SHP77 treated with DMSO at 0.1 percent for 48 hours (cell line): Measurements from ENCODE around the gene MALRD1.

ENCODE experiments used
- DNase-seq: peaks from one replicate; lab custom pipeline; 2025; lab: John Stamatoyannopoulos, UW

Gene MALRD1

DNA sequence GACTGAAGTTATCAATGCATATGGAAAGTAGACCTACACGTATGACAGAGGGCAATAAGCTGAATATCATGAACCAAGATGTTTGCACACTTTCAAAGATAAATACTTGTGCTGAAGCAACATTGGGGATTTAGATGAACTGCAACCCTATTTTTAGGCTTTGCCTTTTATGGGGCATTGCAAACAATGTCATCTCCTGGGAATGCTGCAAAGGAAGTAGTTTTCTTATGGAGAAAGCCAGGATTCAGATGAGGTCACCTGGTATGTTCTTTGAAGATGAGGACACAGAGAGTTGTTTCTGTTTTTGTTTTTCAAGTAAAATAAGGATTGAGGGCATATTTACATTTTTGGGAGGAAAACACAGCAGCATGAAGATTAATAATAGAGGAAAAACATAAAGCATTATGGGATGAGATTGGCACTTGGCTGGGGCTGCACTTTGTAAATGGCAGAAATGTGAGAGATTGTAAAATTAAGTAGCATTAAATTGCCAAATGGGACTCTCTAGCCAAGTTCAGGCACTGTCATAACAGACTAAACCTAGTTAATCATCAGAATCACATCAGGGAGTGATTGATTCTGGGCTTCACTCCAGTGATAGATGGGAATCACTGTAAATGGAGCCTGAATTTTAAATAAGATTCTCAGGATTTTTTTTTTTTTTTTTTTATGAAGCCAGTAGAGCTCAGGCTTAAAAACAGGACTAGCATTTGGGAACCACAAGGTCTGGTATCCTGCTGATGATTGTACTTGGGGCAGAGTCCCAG is 63.1 kb downstream of the MALRD1 start:
- no peak for DNase-seq

DNA sequence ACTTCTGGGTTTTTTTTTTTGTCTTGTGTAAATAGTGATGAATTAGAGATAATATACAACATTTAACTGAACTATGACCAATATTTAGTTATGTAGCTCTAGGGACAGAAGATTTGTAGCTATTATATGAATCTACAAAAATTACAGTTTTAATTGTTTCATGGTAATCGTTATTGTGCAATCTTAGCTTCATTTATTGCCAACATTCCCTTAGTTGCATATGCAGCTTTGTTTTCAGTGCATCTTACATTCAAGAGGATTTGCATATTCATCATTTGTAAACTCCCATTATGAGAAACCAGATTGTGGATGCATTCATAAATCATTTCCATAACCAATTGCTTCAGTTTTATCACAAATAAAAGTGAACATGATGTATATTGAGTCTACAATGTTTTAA is 68.8 kb downstream of the MALRD1 start:
- DNase-seq, result no peak

DNA sequence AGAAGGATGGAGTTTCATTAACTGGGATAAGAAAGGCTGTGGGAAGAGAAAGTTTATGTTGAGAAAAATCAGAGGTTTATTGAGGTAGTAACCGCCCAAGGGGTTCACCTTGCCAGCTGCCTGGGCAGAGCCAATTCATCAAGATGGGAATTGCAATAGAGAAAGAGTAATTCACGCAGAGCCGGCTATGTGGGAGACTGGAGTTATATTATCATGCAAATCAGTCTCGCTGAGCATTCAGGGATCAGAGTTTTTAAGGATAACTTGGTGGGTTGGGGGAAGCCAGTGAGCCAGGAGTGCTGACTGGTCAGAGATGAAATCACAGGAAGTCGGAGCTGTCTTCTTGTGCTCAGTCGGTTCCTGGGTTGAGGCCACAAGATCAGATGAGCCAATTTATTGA is 70.6 kb downstream of the MALRD1 start:
- no peak for DNase-seq

DNA sequence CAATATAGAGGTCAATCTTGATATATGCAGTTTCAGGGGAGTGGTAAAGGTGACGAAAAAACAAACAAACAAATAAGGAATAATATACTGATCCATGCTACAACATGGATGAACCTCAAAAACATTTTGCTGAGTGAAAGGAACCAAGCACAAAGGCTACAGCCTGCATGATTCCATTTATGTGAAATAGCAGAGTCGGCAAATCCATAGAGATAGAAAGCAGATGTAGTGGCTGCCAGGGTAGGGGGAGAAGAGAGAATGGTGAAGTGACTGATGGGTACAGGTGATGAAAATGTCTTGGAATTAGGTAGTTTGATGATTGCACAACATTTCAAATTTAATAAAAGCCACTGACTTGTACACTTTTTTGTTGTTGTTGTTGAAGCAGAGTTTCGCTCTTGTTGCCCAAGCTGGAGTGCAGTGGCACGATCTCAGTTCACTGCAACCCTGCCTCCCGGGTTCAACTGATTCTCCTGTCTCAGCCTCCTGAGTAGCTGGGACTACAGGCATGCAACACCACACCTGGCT is 71.8 kb downstream of the MALRD1 start:
- no peak for DNase-seq

DNA sequence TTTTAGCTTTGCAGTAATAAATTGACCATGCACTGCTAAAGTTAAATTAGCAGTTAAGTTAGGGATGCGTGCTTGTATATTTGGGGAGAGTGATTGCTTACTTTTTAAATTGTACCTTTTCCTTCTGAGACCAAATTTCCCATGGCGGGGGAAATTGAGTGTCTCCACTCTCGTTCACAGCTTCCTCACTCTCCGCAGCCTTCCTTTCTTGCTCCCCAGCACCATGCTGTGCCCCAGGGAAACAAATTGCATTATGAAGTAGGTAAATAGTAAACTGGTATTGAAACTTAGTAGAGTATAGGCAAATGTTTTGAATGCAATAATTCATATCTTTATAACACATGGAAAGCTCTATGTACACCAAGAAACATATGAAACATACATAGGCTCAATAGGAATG is 85.4 kb downstream of the MALRD1 start:
- DNase-seq, result no peak

DNA sequence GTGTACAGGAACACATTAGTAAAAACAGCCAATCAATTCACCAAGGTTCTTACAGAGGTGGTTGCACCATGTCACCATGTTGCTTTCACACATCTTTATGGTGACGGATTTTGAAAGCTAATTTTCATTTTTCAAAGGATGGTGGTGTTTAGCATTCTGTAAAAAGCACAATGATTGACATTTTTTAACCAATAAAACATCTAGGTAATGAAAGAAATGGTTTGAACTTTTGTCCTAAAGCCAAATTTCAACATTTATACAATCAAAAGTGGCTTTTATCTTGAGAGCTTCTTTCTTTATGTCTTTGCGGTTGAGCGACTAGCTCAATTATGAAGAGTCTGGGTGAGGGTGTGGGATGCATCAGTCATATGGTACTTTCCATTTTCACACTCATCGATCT is 94.4 kb downstream of the MALRD1 start:
- no peak for DNase-seq

DNA sequence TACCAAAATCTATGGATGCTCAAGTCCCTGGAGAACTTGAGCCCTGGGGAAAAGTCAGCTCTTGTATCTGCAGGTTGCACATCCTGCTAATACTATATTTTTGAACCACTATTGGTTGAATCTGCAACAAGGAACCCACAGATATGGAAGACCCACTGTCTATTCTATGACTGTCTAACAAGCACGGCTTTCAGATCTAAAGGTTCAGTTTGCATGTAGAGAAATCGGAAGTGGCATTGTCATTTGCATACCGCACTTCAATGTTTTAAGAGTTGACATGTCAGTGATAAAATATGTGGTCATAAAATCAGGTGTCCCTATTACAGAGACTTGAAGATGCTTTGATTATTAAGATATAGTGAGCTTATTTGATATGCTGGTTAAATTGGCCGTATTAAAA is 95.6 kb downstream of the MALRD1 start:
- no peak for DNase-seq

DNA sequence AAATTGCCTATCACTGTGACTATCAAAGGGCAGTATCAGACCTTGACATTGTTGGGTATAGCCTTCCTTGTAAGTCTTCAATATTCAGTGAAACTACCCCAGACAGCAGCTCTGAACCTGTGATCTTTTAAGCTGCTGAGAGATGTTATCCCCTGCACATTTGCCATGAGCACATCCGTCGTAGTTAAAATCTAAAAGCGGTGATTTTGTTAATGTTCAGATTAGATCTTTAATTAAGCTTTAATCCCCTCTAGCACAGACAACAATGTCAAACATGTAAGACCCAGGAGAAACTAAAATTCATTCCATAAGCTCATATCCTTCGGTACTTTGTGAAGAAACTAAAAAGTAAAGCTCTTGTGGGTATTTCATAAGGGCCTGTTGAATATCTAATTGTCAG is 105.8 kb downstream of the MALRD1 start:
- no peak for DNase-seq

DNA sequence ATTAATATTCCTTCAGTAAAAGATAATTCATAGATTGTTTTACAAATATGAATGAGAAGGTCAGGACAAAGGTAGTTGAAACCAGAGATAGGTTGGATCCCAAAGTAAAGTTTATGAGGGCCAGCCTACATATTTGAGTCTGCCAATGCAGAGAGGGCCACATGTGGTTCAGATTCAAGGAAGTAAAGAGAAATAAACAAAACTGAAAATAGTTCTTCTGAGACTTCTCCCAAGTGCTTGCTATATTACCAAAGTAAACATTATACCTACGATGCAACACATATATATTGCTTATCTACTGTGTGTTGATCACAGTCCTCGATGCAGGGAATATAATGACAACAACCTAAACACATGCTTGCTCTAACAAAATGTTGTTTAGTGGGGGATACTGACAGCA is 109.8 kb downstream of the MALRD1 start:
- no peak for DNase-seq

DNA sequence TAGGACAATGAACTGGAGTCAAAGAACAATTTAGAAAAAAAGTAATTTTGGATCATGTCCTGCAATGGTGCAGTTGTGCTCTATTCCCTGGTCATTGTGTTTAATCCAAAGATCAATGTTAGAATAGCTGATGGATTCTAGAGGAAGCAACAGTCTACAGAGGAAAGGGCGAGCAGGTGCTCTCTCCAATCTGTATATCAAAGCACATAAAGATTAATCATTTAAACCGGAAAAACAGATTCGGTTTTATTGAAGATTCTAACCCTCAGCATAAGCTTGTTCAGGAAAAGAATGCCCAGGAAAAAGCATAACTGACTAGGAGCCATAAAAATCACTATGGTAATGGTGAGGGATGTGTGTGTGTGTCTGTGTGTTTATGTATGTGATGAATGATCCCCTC is 110.3 kb downstream of the MALRD1 start:
- DNase-seq, result no peak

DNA sequence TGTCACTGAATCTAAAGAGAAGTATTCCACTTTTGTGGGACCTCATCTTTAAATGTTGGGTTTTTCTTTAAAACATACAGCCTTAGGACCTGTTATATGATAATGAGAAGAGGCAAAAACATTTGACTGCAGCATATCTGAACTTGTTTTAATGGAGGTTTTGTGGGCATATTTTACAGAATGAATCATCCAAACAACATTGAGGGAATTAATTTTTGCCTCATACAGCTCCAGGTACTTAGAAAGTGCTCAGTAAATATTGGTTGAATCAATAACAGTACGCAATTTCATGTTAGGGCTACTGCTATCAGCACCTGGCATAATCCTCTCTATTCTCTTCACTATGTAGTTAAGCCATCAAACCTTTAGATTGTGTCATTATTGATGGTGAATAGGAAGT is 115.9 kb downstream of the MALRD1 start:
- no peak for DNase-seq

DNA sequence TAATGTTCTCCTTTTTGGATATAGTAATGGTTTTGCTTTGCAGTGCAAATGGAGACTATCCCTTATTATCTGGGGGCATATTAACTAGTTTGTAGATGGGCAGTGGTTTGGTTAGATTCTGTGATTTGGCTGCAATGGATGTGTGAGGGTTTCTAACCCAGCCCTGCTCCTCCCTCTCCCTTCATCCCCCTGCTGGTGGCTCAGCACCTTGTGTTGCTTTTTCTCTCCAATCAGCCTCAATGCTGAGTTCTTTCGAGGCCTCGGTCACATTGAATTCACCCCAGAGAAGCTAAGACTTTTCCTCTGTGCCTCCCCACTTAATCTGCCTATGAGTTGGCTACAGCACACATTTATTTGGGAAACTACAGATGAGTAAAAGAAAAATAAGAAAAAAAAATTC is 120.0 kb downstream of the MALRD1 start:
- DNase-seq, result no peak

DNA sequence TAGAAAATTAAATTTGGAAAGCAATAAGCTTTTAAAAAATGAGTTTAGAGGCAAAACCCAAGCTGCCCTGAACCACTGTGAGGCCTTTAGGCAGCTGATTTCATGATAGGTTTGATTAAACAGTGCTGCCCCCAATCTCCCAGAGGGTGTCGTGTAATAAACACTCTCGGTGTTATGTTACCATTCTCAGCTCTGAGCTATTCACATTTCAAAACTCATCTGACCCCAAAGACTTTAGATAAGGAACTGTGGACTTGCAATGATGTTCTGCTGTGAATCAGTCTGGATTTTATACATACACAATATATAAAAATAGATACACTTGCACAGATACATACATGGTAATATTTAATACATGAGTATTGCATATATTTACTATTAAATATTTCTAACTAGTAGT is 120.4 kb downstream of the MALRD1 start:
- no peak for DNase-seq

DNA sequence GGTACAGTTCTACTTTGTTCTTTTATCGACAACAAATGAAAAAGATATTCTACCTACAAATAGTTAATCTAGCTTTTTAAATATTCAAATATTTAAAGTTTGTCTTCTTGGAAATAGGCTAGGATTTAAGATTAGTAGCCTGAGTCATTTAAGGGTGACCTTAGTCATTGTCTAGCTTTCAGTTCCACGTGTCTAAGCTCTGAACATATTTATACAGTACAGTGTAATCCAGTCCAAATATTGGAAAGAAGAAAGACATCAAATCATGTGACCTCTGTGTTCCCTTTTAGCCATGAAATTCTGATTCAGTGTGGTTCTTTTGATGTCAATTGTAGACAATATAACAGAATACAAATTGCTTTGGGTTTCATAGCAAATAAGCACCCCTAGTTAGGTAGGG is 121.1 kb downstream of the MALRD1 start:
- no peak for DNase-seq

DNA sequence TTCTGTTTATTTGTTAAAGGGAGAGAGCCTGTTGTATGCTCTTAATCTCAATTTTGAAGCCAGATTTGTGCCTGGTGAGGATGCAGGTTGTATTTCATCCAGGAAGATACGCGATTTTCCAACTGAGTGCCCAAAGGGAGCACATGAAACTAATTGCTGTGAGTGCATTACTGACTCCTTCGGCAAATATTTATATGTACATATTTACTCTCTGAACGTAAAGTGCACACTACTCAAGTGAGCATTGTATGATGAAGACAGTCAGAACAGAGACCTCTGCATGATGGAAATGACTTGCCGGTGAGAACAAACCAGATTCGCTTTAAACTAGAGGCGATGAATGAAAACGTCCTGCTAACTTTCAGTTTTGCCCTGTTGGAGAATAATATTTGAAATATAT is 130.1 kb downstream of the MALRD1 start:
- DNase-seq, result no peak

DNA sequence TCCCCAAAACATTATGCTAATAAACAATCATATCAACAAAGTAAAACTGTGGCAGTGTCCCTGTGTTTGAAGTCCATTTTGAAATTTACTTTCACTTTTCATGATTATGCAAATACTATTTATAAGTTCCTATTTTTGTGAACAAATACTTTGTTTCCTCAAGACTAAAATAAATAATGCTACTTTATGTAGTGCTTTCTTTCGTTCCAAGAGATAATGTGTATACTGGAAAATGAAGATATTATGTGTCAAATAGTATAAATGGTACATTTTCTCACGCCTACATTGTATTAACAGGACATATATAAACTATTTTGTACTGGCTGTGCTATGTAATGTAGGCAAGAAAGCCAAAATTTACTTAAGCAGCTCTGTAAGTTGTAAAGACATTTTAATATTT is 136.3 kb downstream of the MALRD1 start:
- no peak for DNase-seq

DNA sequence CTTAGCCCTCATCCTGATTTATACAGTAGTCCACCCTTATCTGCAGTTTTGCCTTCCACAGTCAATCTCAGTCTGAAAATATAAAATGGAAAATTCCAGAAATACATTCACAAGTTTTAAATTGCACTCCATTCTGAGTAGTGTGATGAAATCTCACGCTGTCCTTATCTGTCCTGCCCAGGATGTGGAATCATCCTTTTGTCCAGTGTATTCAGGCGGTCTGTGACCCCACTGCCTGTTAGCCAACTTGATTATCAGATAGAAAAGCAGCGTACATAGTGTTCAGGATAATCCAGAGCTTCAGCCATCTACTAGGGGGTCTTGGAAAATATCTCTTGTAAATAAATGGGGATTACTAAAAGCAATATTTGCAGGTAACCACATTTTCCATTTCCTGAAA is 146.3 kb downstream of the MALRD1 start:
- DNase-seq, result no peak

DNA sequence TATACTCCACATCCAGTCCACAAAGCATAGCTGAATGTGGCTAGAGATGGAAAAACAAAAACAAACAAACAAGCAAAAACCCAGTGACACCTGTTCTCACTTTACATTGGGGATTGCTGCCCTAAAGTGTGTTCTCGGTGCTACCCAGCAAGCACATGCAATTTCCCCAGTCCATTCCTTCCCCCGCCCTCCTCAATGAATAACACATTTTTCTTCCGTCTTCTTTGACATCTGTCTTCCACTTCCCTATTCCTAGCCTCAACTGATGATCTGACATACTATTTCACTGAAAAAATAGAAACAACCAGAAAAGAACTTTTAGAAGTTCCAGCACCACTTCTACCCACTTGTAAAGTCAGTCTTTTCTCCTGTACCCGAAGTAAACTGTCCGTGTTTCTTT is 147.1 kb downstream of the MALRD1 start:
- no peak for DNase-seq

DNA sequence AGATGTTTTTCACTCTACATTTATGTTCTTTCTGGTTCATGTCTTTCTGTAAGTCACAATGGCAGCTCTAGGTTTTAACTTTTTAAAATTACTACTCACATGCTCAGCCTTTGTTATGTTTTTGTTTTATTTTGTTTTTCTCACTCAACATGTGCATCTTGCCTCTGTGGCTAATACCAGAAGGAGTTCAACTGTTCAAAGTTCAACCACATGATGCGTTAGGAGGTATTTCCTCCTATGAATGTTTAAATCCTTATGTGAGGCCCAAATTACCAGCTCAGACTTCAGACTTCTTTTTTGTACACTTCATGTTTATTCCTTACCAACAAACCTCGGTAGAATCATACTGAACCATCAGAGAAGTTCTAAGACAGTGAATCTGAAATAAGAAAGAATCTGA is 151.6 kb downstream of the MALRD1 start:
- no peak for DNase-seq

DNA sequence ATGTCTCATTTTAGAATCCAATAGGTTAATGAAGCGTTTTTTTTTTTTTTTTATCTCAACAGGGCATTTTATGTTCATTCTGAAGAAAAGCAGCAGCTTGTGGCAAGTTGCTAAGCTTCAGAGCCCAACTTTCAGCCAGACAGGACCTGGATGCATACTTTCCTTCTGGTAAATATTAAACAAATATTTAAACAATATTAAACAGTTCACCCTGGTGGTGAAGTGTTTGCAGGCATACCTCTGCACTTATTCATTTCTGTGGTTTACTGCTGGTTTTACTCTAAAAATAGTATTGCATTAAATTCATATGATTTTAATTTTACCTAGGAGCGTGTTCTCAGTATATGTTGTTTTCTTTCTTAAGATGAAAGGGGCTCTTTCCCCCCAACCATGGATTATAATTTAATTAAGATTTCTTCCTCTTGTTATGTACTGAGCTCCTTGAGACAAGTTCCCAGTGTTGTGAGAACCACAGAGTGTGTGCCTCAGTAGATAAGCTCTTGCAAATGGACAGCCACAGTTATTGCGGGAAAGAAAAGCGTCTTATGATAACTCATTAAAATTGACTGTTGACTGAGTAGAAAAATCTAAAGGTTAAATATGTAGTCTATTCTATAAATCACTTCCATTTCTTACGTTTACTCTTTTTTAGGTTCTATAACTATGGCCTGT is 155.8 kb downstream of the MALRD1 start:
- DNase-seq, result no peak

DNA sequence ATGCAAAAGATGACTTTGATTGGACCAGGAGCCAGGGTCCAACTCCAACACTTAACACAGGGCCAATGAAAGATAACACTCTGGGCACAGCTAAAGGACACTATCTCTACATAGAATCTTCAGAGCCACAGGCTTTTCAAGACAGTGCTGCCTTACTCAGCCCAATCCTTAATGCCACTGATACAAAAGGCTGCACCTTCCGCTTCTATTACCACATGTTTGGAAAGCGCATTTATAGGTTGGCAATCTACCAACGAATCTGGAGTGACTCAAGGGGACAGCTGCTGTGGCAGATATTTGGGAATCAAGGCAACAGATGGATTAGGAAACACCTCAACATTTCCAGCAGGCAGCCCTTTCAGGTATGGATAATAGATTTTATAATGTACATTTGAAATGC is 160.7 kb downstream of the MALRD1 start:
- peak; percentile 11 for DNase-seq

DNA sequence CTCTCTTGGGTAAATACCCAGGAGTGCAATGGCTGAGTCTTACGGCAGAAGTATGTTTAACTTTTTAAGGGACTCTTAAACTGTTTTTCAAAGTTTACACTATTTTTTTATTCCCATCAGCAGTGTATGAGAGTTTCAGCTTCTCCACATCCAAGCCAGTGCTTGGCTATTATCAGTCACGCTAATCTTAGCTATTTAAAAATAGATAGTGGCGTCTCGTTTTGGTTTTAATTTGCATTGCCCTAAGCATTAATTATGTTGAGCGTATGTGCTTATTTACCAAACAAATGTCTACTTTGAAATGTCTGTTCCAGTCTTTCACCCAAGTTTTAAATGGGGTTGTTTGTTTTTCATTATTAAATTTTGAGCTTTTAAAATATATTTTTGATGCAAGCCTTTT is 164.0 kb downstream of the MALRD1 start:
- no peak for DNase-seq

DNA sequence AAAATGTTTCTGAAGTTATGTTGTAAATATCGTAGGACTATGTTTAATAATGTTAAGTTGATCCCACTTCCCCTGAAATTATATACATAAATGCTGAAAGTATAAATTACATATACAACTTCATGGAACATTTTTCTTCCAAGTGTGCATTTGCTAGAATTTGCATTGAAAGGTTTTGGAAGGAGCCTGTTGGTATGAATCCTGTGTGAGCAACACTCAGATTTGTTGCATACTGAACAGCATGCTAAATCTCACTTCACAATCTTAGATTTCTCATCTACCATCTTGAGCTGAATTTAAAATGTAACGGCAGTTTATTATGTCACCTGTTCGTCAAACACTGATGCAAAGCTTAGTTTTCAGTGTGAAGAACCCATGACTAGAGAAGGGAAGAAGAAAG is 172.6 kb downstream of the MALRD1 start:
- DNase-seq, result no peak

DNA sequence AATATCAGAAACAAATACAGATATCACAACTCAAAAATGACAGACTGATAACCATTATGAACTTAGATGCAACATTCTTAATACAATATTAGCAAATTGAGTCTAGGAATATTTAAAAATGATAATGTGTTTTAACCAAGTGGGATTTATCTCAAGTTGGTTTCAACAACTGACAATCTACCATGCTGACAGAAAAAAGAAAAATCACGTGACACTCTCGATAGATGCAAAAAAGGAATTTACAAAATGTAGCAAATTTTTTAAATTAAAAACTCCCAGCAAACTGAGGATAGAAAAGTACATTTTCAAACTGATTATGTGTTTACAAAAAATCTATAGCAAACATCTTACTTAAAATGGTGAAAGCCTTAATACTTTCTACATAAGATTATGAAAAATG is 177.4 kb downstream of the MALRD1 start:
- DNase-seq, result no peak
